Colonic mucosa (tissue), 4 donors: ENCODE measurements around the gene OPCML. TPM values are rescaled to one million over a fixed set of nuclear protein-coding genes. Genes with fewer than 3 reads are reported as not detected.

Experiments
- DNase-seq: peaks from one replicate; pipeline ENCODE4 v3.0.0-alpha.2; 2020
- H3K27ac ChIP-seq: fragments of 200-600 bp; one replicate; pipeline ENCODE4 v1.8.0; 2021
- H3K27me3 ChIP-seq: fragments of 200-600 bp; one replicate; pipeline ENCODE4 v1.8.0; 2021
- H3K36me3 ChIP-seq: fragments of 200-600 bp; one replicate; pipeline ENCODE4 v1.8.0; 2021
- H3K4me1 ChIP-seq: fragments of 200-600 bp; one replicate; pipeline ENCODE4 v1.8.0; 2021; ENCODE audit warnings: mild to moderate bottlenecking
- H3K4me3 ChIP-seq: fragments of 200-600 bp; one replicate; pipeline ENCODE4 v1.8.0; 2021
- H3K9ac ChIP-seq, 2 donors: one replicate each; pipeline ENCODE4 v1.7.0; 2013; ENCODE audit warnings: control low read depth in 2 of 2, low read depth in 2 of 2, low read length in 2 of 2
- H3K9me3 ChIP-seq: fragments of 200-600 bp; one replicate; pipeline ENCODE4 v1.8.0; 2021
- intact Hi-C: fragments of 100-400 bp; cut with DNase I; formaldehyde crosslinking; loops from one replicate; pipeline ENCODE4 v1.14.1; 2022
- total RNA-seq, 2 donors: library from RNA; stranded (reverse); fragmentation: NEBNext Ultra II Directional in 1 of 2; extraction: Animal tissue kit (Norgen Biotek cat#: 25700) in 1 of 2; gene quantifications; one replicate each; pipeline ENCODE4 v1.2.1, GENCODE V29; 2021
- TF ChIP-seq, protein P1 (sequence below): fragments of 200-600 bp; IDR thresholded peaks from one replicate; pipeline ENCODE4 v1.8.0; 2022; ENCODE audit warnings: antibody characterized with exemption, mild to moderate bottlenecking
- donor health status: healthy.
- donor health status: DM: no; HTN: no; CAD: no.
- donor health status: DM: no; HTN: no; CAD: no.

The OPCML gene
- total RNA-seq, 2 donors from 2014 or later: 0.08 TPM; not detected in 1

DNA sequence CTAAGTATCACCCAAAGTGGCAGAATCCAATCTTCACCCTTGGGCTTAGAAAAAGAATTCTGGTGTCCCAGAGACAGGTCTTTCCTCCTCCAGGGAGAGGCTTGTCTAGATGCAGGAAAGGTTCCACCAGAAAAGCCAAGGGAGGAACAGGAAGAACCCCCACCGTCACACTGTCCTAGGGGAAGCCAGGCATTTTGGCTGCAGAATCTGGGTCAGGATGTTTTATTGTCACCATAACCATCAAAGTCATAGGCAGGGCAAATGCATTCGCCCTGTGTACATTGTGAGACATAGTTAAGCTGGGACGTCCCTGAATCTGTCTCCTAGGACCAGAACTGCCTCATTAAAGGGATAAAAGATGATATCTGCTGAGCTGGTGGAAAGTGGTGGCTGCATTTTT is 590.5 kb downstream of the OPCML start:
- H3K27me3 ChIP-seq: peaks cover 7% of the 10 kb centered on the region

DNA sequence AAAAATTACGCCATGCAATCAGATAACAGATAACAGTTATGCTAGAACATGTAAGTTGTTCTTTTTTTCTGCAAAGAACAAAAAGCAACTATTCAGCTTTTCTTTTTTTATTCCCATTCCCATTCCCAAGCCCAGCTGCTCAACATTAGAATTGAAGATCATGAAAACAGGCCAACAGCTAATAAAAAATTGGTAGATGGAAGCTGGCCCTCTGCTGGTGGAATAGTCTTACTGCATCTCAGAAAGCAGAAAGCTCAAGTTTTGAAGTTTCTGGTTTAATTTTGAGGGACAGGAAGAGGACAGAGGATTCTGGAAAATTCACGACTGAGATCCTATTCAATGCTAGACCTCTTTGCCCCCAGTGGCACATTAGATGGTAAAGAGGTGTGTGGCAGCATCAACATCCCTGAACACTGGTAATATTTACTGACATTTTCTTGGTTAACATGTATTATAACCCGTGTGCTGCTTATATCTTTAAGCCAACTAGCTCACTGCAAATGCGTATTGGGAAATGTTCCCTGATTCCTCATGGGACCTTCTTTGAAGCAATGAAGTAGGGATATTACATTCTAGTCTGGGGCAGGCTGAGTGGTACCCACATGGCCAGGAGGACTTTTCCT is 591.2 kb downstream of the OPCML start:
- H3K4me3 ChIP-seq: no peak overlapping the region
- DNase-seq: no peak
- intact Hi-C loops: loop anchor here (5.0 kb wide), 1 partner anchor 1194 kb away; no protein-coding TSS in a partner anchor
- peaks cover 7% of the 10 kb centered on the region for H3K27me3 ChIP-seq
- H3K9me3 ChIP-seq: no peaks in the 10 kb centered on the region
- no peak overlapping the region for H3K27ac ChIP-seq
- no peaks in the 10 kb centered on the region for H3K36me3 ChIP-seq
- H3K9ac ChIP-seq: no peak overlapping the region
- TF ChIP-seq, protein P1, sequence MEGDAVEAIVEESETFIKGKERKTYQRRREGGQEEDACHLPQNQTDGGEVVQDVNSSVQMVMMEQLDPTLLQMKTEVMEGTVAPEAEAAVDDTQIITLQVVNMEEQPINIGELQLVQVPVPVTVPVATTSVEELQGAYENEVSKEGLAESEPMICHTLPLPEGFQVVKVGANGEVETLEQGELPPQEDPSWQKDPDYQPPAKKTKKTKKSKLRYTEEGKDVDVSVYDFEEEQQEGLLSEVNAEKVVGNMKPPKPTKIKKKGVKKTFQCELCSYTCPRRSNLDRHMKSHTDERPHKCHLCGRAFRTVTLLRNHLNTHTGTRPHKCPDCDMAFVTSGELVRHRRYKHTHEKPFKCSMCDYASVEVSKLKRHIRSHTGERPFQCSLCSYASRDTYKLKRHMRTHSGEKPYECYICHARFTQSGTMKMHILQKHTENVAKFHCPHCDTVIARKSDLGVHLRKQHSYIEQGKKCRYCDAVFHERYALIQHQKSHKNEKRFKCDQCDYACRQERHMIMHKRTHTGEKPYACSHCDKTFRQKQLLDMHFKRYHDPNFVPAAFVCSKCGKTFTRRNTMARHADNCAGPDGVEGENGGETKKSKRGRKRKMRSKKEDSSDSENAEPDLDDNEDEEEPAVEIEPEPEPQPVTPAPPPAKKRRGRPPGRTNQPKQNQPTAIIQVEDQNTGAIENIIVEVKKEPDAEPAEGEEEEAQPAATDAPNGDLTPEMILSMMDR: peak; percentile 53
- no peaks in the 10 kb centered on the region for H3K4me1 ChIP-seq

More for the DNA sequence above, 590.5 kb downstream of the OPCML start:
- H3K4me1 ChIP-seq: no peaks in the 10 kb centered on the region
- no peak overlapping the region for H3K9ac ChIP-seq
- TF ChIP-seq, protein P1: no peak
- no peaks in the 10 kb centered on the region for H3K36me3 ChIP-seq
- no peaks in the 10 kb centered on the region for H3K9me3 ChIP-seq
- intact Hi-C loops: loop anchor here (5.0 kb wide), 1 partner anchor 1194 kb away; no protein-coding TSS in a partner anchor
- no peak overlapping the region for H3K27ac ChIP-seq
- H3K4me3 ChIP-seq: no peak overlapping the region
- DNase-seq: no peak

DNA sequence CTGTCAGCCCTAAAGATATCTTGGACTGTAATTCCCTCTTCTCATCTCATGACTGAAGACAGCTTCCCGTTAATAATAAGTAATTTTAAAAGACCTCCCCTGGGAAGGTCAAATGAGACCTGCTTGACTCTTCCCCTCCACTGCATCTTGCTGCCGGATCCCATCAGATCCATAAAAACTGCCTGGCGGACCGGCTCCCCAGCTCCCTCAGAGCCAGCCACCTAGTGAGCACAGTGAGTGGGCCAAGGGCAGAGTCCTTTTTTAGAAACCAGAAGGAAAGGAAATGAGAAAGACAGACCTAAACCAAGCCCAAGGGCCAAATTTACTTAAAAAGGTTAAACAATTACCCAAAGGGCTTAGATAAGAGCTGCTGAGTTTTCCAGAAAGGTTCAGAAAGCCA is 595.3 kb downstream of the OPCML start:
- Histone ChIP-seq H3K9ac (no peak overlapping the region), H3K27ac (no peak overlapping the region), H3K4me1 (no peaks in the 10 kb centered on the region), H3K36me3 (no peaks in the 10 kb centered on the region), H3K27me3 (no peaks in the 10 kb centered on the region), H3K4me3 (no peak overlapping the region), H3K9me3 (no peaks in the 10 kb centered on the region)
- intact Hi-C loops: no loop called here
- DNase-seq: no peak
- TF ChIP-seq, protein P1: no peak

DNA sequence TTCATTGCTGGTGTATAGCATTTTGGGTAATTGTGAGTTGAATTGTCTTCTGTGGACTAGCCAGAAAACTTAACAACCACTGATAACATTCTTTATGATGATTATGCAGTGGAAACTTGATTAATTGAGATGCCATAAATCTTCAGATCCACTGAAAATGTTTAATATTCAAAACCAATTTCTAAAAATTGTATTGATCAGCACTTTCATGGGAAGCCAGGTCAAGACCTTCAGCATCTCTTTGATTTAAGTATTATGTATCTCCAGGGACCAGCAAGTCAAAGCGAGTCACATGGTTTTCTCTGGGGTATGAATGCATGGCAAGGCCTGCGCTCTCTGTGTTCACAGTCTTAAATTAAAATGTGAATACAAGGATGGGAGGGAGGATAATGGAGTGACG is 596.9 kb downstream of the OPCML start:
- Histone ChIP-seq H3K9me3 (no peaks in the 10 kb centered on the region), H3K4me3 (no peak overlapping the region), H3K9ac (no peak overlapping the region), H3K27ac (no peak overlapping the region), H3K27me3 (no peaks in the 10 kb centered on the region), H3K36me3 (no peaks in the 10 kb centered on the region), H3K4me1 (no peaks in the 10 kb centered on the region)
- intact Hi-C loops: no loop called here
- no peak for DNase-seq
- TF ChIP-seq, protein P1: no peak

DNA sequence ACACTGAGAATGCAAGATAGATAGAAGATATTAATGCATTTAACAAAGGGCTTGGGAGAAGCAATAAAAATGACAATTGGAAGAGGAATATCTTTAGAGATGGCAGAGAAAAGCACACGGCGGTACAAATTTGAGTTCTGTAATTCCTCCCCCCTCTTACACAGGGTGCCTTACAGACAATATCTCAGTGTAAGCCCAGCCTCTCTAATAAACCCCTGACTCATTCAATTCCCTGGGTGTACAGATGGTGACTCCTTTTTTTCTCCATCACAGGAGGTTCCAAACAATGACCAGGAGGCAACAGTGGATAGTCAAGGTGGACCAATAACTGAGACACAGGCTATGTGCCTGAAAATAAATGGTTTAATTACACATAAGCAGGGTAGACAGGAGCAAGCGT is 598.6 kb downstream of the OPCML start:
- TF ChIP-seq, protein P1: no peak
- Histone ChIP-seq H3K27me3 (no peaks in the 10 kb centered on the region), H3K9me3 (no peaks in the 10 kb centered on the region), H3K36me3 (no peaks in the 10 kb centered on the region), H3K27ac (no peak overlapping the region), H3K4me1 (no peaks in the 10 kb centered on the region), H3K9ac (no peak overlapping the region), H3K4me3 (no peak overlapping the region)
- DNase-seq: no peak
- intact Hi-C loops: no loop called here
